Loucy (cell line): ENCODE measurements around the gene TRIM3.
A peak's percentile ranks its signal among the peaks of the same experiment; 100 is the strongest.

Experiments used
- H2AFZ ChIP-seq: fragments of 200-600 bp; sonication (generic); 2 replicates; pipeline ENCODE4 v1.6.0; 2016; ENCODE audit warnings: antibody characterized with exemption, mild to moderate bottlenecking, low read length, moderate library complexity
- H3F3A ChIP-seq: fragments of 200-600 bp; 2 replicates; pipeline ENCODE4 v1.6.0; 2016; ENCODE audit warnings: antibody characterized with exemption, low read depth, mild to moderate bottlenecking
- H3K27me3 ChIP-seq: fragments of 200-600 bp; sonication (generic); 2 replicates; pipeline ENCODE4 v1.6.1; 2014; ENCODE audit warnings: low read length, mild to moderate bottlenecking; ENCODE audit not compliant: insufficient read depth, poor library complexity, severe bottlenecking
- H3K36me3 ChIP-seq: fragments of 200-600 bp; sonication (generic); 2 replicates; pipeline ENCODE4 v1.6.1; 2016; ENCODE audit warnings: low read length; ENCODE audit not compliant: insufficient read depth
- H3K4me1 ChIP-seq: fragments of 200-600 bp; sonication (generic); 2 replicates; pipeline ENCODE4 v1.5.1; 2014; ENCODE audit warnings: low read length, mild to moderate bottlenecking; ENCODE audit not compliant: insufficient read depth, poor library complexity, severe bottlenecking
- H3K4me2 ChIP-seq: fragments of 200-600 bp; sonication (generic); 2 replicates; pipeline ENCODE4 v1.6.0; 2014; ENCODE audit warnings: antibody characterized with exemption, low read length, low read depth, mild to moderate bottlenecking; ENCODE audit not compliant: poor library complexity, severe bottlenecking
- H3K4me3 ChIP-seq: fragments of 200-600 bp; sonication (generic); 2 replicates; pipeline ENCODE4 v1.5.1; 2014; ENCODE audit warnings: low read length, mild to moderate bottlenecking, mixed read lengths; ENCODE audit not compliant: poor library complexity, severe bottlenecking
- H3K79me2 ChIP-seq: fragments of 200-600 bp; sonication (generic); 2 replicates; pipeline ENCODE4 v1.6.1; 2014; ENCODE audit warnings: low read length; ENCODE audit not compliant: insufficient read depth
- H3K9ac ChIP-seq: fragments of 200-600 bp; sonication (generic); 2 replicates; pipeline ENCODE4 v1.6.0; 2014; ENCODE audit warnings: mild to moderate bottlenecking, low read depth, low read length, moderate library complexity; ENCODE audit not compliant: poor library complexity, severe bottlenecking
- H3K9me2 ChIP-seq: fragments of 200-600 bp; sonication (generic); replicated peaks from 2 replicates; pipeline ENCODE4 v1.6.1; 2016; ENCODE audit warnings: low read depth, low read length, mixed read lengths
- H3K9me3 ChIP-seq: fragments of 200-600 bp; sonication (generic); 2 replicates; pipeline ENCODE4 v1.6.1; 2014; ENCODE audit warnings: mild to moderate bottlenecking, antibody characterized with exemption, low read length, low read depth; ENCODE audit not compliant: insufficient read depth
- H4K20me1 ChIP-seq: fragments of 200-600 bp; sonication (generic); 2 replicates; pipeline ENCODE4 v1.6.0; 2014; ENCODE audit warnings: antibody characterized with exemption, low read length, mild to moderate bottlenecking; ENCODE audit not compliant: insufficient read depth, poor library complexity, severe bottlenecking
- CTCF ChIP-seq: fragments of 200-600 bp; sonication (generic); conservative IDR thresholded peaks from 2 replicates; pipeline ENCODE4 v1.5.1; 2014; ENCODE audit warnings: mild to moderate bottlenecking, antibody characterized with exemption, low read length
- EZH2phosphoT487 ChIP-seq: fragments of 200-600 bp; IDR thresholded peaks from 2 replicates; pipeline ENCODE4 v1.6.1; 2018; ENCODE audit warnings: antibody characterized with exemption, mild to moderate bottlenecking, moderate library complexity, borderline replicate concordance

The TRIM3 gene

DNA sequence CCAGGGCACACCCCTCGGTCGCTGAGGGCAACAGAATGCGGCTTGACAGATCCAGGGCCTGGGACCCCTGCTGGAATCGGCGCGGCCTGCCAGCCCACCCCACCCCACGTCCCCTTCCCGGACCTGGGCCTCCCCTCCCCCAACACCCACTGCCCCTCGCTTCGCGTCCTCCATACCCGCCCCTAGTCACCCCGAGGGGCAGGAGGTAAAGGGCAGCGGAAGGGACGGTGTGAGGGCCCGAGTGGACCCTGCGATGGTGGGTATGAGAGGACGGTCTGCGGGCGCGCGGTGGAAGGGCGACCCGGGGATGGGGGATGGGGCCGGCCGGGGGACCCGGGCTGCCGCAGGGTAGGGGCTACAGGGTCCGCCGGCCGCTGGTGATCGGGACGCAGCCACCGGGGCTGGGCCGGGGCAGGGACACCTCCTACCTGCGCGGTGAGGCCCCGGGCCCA is 55.2 kb downstream of the TRIM3 start:
- TF ChIP-seq CTCF (no peak), EZH2phosphoT487 (no peak)
- Histone ChIP-seq H3K9me3 (no peaks in the 10 kb centered on the region), H3K4me2 (peak overlapping the region; percentile 62)

GRCh38 chr11:6417907-6418556 is 55.7 kb downstream of the TRIM3 start:
- H2AFZ ChIP-seq, result no peak overlapping the region
- H3K79me2 ChIP-seq, result no peaks in the 10 kb centered on the region
- H3K4me3 ChIP-seq, result no peak overlapping the region
- no peak for TF ChIP-seq EZH2phosphoT487
- TF ChIP-seq CTCF, result no peak
- no peak overlapping the region for H3K4me2 ChIP-seq
- H3K36me3 ChIP-seq, result no peaks in the 10 kb centered on the region
- no peaks in the 10 kb centered on the region for H4K20me1 ChIP-seq
- peaks cover 11% of the 10 kb centered on the region for H3K4me1 ChIP-seq
- H3K9me3 ChIP-seq, result no peaks in the 10 kb centered on the region
- H3K9me2 ChIP-seq, result no peaks in the 10 kb centered on the region
- H3K9ac ChIP-seq, result no peak overlapping the region
- H3K27me3 ChIP-seq, result peaks cover 14% of the 10 kb centered on the region
- H3F3A ChIP-seq, result no peaks in the 10 kb centered on the region

More for the DNA sequence above, 55.2 kb downstream of the TRIM3 start:
- H3K9me2 ChIP-seq, result no peaks in the 10 kb centered on the region
- H3K79me2 ChIP-seq, result no peaks in the 10 kb centered on the region
- H3K4me3 ChIP-seq, result peak overlapping the region; percentile 68
- H3F3A ChIP-seq, result no peaks in the 10 kb centered on the region
- H2AFZ ChIP-seq, result no peak overlapping the region; the same call in 1 of the 2 replicates
- no peaks in the 10 kb centered on the region for H4K20me1 ChIP-seq
- H3K27me3 ChIP-seq, result peaks cover 14% of the 10 kb centered on the region
- no peaks in the 10 kb centered on the region for H3K36me3 ChIP-seq
- peaks cover 11% of the 10 kb centered on the region for H3K4me1 ChIP-seq
- H3K9ac ChIP-seq, result no peak overlapping the region

- Histone ChIP-seq H3K4me3 (no peak overlapping the region), H4K20me1 (no peaks in the 10 kb centered on the region), H3K9me3 (no peaks in the 10 kb centered on the region), H2AFZ (no peak overlapping the region), H3K4me1 (peaks cover 11% of the 10 kb centered on the region), H3K79me2 (no peaks in the 10 kb centered on the region), H3K36me3 (no peaks in the 10 kb centered on the region), H3K4me2 (no peak overlapping the region), H3K9ac (no peak overlapping the region), H3K27me3 (peaks cover 14% of the 10 kb centered on the region), H3F3A (no peaks in the 10 kb centered on the region), H3K9me2 (no peaks in the 10 kb centered on the region)
- TF ChIP-seq EZH2phosphoT487 (no peak), CTCF (no peak)
Observed at GRCh38 chr11:6415797-6416196, 57.9 kb downstream of the TRIM3 start.
